H1 (cell line): ENCODE results near the gene CGA. TPM values are rescaled to one million over a fixed set of nuclear protein-coding genes. Genes with fewer than 3 reads are reported as not detected.

Experiments used
- BCL11A ChIP-seq, 2 experiments: IDR thresholded peaks; one replicate each; pipeline ENCODE4 v1.6.1; 2011; ENCODE audit warnings: low read depth in 2 of 2, low read length in 2 of 2, mild to moderate bottlenecking in 2 of 2
- JUN ChIP-seq: IDR thresholded peaks from 2 replicates; pipeline ENCODE4 v1.6.1; 2011; ENCODE audit warnings: low read depth, mild to moderate bottlenecking, improper control_type of control experiment, low read length
- KDM1A ChIP-seq: fragments of 200-600, 300-600 bp; sonication (generic); IDR thresholded peaks from 2 replicates; pipeline ENCODE4 v1.7.1; 2016; ENCODE audit warnings: mild to moderate bottlenecking, low read length, borderline replicate concordance
- POU5F1 ChIP-seq: IDR thresholded peaks from 2 replicates; pipeline ENCODE4 v1.6.1; 2011; ENCODE audit warnings: low read depth, mild to moderate bottlenecking, low read length, moderate library complexity
- polyA plus RNA-seq, 7 experiments: library from polyadenylated mRNA; depleted of rRNA in 3 of 7; stranded (reverse) in 5 of 7; unstranded in 2 of 7; fragments of >200 nt in 5 of 7; fragments of 200-250 nt in 2 of 7; gene quantifications; 1 replicate in 5 of 7; 2 replicates in 1 of 7; 4 replicates in 1 of 7; pipeline versions ENCODE4 v1.2.1 to v1.2.3, GENCODE V29; 2011 to 2013; ENCODE audit warnings: missing spikeins in 2 of 7, mixed read lengths in 2 of 7
- total RNA-seq: library from RNA; stranded (reverse); fragmentation: NEBNext Ultra II Directional; extraction: Animal tissue kit (Norgen Biotek cat#: 25700); gene quantifications from 2 replicates; pipeline ENCODE4 v1.2.1, GENCODE V29; 2021
- TF ChIP-seq, protein P1 (sequence below): IDR thresholded peaks from 2 replicates; pipeline ENCODE4 v1.6.1; 2012; ENCODE audit warnings: inconsistent platforms
- TF ChIP-seq, protein P2 (sequence below): IDR thresholded peaks from 2 replicates; pipeline ENCODE4 v1.6.1; 2012; ENCODE audit warnings: inconsistent platforms

CGA gene
- total and polyA plus RNA-seq, 2 of the 8 experiments (the other 6 are each of a cell fraction or from before 2014, with no cell fraction given): not detected

DNA sequence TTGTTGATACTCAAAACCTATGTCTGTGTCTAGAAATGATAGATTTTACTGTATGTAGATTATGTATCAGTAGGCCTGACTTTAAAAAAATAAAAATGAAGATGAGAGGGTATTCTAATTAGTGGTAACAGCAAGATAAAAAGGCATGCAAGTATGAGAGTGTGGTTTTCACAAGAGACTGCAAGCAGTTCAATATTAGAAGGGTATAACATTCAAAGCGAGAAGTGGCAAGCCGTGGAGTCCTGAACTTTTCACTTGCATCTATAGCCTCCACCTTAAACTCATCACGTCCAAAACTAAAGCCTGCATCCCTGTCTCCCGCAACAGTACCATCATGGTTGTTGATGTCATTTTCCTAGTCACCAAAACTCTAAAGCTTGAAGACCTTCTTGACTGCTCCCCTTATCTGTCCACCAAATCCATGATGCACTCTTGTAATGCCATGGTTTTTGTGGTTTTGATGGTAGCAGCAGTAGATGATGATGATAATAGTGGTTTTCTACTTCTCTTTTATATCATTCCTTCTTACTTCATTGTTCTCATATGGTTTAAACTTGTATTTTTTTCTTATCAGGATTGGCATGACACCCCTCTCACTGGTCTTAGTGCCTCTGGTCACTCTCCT lies 9.2 kb upstream of the CGA start (continued):
- TF ChIP-seq JUN: no peak
- TF ChIP-seq, protein P1, sequence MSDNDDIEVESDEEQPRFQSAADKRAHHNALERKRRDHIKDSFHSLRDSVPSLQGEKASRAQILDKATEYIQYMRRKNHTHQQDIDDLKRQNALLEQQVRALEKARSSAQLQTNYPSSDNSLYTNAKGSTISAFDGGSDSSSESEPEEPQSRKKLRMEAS: no peak
- no peak for TF ChIP-seq KDM1A
- TF ChIP-seq, protein P2, sequence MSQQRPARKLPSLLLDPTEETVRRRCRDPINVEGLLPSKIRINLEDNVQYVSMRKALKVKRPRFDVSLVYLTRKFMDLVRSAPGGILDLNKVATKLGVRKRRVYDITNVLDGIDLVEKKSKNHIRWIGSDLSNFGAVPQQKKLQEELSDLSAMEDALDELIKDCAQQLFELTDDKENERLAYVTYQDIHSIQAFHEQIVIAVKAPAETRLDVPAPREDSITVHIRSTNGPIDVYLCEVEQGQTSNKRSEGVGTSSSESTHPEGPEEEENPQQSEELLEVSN: no peak
- TF ChIP-seq POU5F1: no peak
- no peak for TF ChIP-seq BCL11A (IDR thresholded peaks at IDR 0.05; ENCODE audit: low read depth in 2 of 2, low read length in 2 of 2)
